ENCODE data around the gene FAM53A. TPM values are rescaled to one million over a fixed set of nuclear protein-coding genes. Genes with fewer than 3 reads are reported as not detected.

The FAM53A gene
- polyA plus RNA-seq, 2 of the 4 experiments (the other 2 are of a cell fraction) = 0.87 to 1.2 TPM

DNA sequence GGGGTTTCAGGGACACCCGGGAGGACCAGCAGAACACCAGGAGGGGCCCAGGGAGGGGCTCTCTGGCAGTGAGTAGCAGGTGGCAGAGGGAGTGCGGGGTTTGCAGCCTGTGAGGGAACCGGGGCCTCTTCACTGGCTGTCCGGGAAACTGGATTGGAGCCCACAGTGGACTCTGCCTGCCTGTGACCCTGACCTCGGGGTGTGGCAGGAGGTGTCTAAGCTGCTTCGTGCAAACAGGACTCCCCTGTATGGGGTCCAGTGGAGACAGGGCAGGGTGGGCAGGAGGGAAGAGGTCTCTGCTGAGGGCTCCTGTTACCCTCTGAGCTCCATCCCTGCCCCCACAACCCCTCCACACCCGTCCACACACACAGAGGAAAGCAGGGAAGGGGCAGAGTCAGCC, 50.1 kb downstream of the FAM53A start:
- no peak for TF ChIP-seq CBX2 (IDR thresholded peaks at IDR 0.05; ENCODE audit: borderline replicate concordance, low read depth)
- WGBS (ENCODE audit: missing lambda C conversion rate) = 39% methylated on average over 6 of the region's 7 CpGs
- FAIRE-seq (no peak), ATAC-seq (no peak), DNase-seq (ENCODE audit: low read depth in 1 of 2, low spot score in 1 of 2) (no peak)
- CTCF ChIA-PET = interaction anchor here (1.0 kb wide), 1 partner anchor 278 kb away, joined by 3 read pairs; no protein-coding TSS in a partner anchor
- H3K9me3 ChIP-seq = no peaks in the 10 kb centered on the region
- H3K4me2 ChIP-seq = no peak overlapping the region
- H3K4me1 ChIP-seq = no peaks in the 10 kb centered on the region
- H3K4me3 ChIP-seq = no peak overlapping the region
- H3K27ac ChIP-seq = no peak overlapping the region
- POLR2A ChIA-PET = no interaction called here

DNA sequence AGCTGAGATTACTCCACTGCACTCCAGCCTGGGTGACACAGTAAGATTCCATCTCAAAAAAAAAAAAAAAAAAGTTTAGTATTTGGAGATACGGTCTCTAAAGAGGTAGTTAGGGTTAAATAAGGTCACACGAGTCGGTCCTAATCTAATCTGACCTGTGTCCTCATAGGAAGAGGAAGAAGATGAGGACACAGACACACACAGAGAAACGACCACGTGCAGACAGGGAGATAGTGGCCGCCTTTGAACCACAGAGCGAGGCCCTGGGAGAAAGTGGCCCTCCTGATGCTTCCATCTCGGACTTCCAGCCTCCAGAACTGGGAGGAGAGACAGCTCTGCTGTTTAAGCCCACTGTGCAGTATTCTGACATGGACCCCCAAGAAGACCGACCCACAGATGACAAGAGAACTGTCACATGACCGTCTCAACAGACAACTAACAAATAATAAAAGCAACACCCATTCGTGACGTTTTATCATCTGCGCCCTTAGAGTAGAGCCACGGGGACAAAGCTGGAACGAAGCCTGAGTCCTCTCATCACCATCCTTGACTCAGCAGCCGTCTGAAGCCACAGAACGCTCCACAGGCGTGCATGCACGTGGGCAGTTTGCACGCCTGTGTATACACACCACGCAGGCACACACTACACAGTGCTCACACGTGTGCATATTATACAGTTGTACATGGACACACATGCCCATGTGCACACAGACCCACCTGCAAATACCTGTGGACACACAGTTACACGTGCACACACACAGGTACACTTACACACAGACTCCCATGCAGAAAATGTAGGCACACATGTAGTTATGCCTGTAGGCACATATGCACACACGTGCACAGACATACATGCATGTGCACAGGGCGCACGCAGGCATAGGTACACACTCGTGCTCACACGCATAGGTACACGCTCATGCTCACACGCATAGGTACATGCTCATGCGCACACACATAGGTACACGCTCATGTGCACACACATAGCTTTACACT, 51.7 kb downstream of the FAM53A start:
- DNase-seq (ENCODE audit: low read depth in 1 of 2, low spot score in 1 of 2) (no peak), ATAC-seq (no peak), FAIRE-seq (no peak)
- POLR2A ChIA-PET = no interaction called here
- 64% methylated on average over 32 of the region's 32 CpGs for WGBS (ENCODE audit: missing lambda C conversion rate)
- CTCF ChIA-PET = interaction anchor here (1.1 kb wide), 1 partner anchor 280 kb away, joined by 3 read pairs; no protein-coding TSS in a partner anchor
- H3K9me3 ChIP-seq = no peaks in the 10 kb centered on the region
- TF ChIP-seq ESRRA (IDR thresholded peaks at IDR 0.05; ENCODE audit: borderline replicate concordance, low read length) (no peak), MYC (IDR thresholded peaks at IDR 0.05; ENCODE audit: borderline replicate concordance, low read length) (no peak), EP300 (IDR thresholded peaks at IDR 0.05) (no peak), RFX5 (IDR thresholded peaks at IDR 0.05) (no peak), SMC3 (IDR thresholded peaks at IDR 0.05) (no peak), CEBPB (IDR thresholded peaks at IDR 0.05) (no peak), FOSB (CRISPR knock-in tag; IDR thresholded peaks at IDR 0.05) (no peak), POLR2AphosphoS2 (conservative IDR thresholded peaks at IDR 0.05; ENCODE audit: low read length) (no peak)
- TF ChIP-seq, protein P1, sequence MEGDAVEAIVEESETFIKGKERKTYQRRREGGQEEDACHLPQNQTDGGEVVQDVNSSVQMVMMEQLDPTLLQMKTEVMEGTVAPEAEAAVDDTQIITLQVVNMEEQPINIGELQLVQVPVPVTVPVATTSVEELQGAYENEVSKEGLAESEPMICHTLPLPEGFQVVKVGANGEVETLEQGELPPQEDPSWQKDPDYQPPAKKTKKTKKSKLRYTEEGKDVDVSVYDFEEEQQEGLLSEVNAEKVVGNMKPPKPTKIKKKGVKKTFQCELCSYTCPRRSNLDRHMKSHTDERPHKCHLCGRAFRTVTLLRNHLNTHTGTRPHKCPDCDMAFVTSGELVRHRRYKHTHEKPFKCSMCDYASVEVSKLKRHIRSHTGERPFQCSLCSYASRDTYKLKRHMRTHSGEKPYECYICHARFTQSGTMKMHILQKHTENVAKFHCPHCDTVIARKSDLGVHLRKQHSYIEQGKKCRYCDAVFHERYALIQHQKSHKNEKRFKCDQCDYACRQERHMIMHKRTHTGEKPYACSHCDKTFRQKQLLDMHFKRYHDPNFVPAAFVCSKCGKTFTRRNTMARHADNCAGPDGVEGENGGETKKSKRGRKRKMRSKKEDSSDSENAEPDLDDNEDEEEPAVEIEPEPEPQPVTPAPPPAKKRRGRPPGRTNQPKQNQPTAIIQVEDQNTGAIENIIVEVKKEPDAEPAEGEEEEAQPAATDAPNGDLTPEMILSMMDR (IDR thresholded peaks at IDR 0.05) = no peak
- TF ChIP-seq, protein P2, sequence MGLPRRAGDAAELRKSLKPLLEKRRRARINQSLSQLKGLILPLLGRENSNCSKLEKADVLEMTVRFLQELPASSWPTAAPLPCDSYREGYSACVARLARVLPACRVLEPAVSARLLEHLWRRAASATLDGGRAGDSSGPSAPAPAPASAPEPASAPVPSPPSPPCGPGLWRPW (IDR thresholded peaks at IDR 0.05) = no peak
- H3K4me1 ChIP-seq = no peaks in the 10 kb centered on the region
- H3K4me3 ChIP-seq = no peak overlapping the region
- no peak overlapping the region for H3K4me2 ChIP-seq
- no peak overlapping the region for H3K27ac ChIP-seq

GRCh38 chr4:1631136-1631535, 53.0 kb downstream of the FAM53A start:
- ATAC-seq = no peak
- Histone ChIP-seq H3K4me1 (no peaks in the 10 kb centered on the region), H3K4me3 (no peak overlapping the region), H3K4me2 (no peak overlapping the region), H3K9me3 (no peaks in the 10 kb centered on the region), H3K27ac (no peak overlapping the region)
- TF ChIP-seq RNF2 (IDR thresholded peaks at IDR 0.05; ENCODE audit: borderline replicate concordance, low read depth) (no peak), PHF8 (IDR thresholded peaks at IDR 0.05; ENCODE audit: borderline replicate concordance, low read depth) (no peak), RFX5 (IDR thresholded peaks at IDR 0.05) (no peak), ZNF302 (CRISPR knock-in tag; IDR thresholded peaks at IDR 0.05) (no peak)
- FAIRE-seq = no peak
- CTCF ChIA-PET = interaction anchor here (1.1 to 3.3 kb wide), 2 partner anchors 275 to 278 kb away, joined by 3 to 29 read pairs; no protein-coding TSS in a partner anchor
- POLR2A ChIA-PET = no interaction called here
- 79% methylated on average over 5 of the region's 9 CpGs for WGBS (ENCODE audit: missing lambda C conversion rate)
- no peak for DNase-seq (ENCODE audit: low read depth in 1 of 2, low spot score in 1 of 2)

- no peak overlapping the region for H3K27ac ChIP-seq
- no peaks in the 10 kb centered on the region for H3K4me1 ChIP-seq
- ChIA-PET CTCF (interaction anchor here (0.9 to 3.3 kb wide), 17 partner anchors 8 to 387 kb away, joined by 3 to 29 read pairs (median 6); no protein-coding TSS in a partner anchor), POLR2A (no interaction called here)
- no peaks in the 10 kb centered on the region for H3K9me3 ChIP-seq
- H3K4me2 ChIP-seq = no peak overlapping the region
- FAIRE-seq = no peak
- DNase-seq (ENCODE audit: low read depth in 1 of 2, low spot score in 1 of 2) = no peak
- H3K4me3 ChIP-seq = no peak overlapping the region
- WGBS (ENCODE audit: missing lambda C conversion rate) = 90% methylated on average over 18 of the region's 19 CpGs
- ATAC-seq = no peak
- no peak for TF ChIP-seq RAD21 (conservative IDR thresholded peaks at IDR 0.05 in 1 of 2, IDR thresholded peaks at IDR 0.05 in 1 of 2)
- no peak for TF ChIP-seq RARB (CRISPR knock-in tag; IDR thresholded peaks at IDR 0.05)
- no peak for TF ChIP-seq GATA3 (IDR thresholded peaks at IDR 0.05; ENCODE audit: borderline replicate concordance)
Measured at GRCh38 chr4:1630266-1630665, 53.8 kb downstream of the FAM53A start.

Data from A549 (cell line).